ENCODE data around the gene C11orf54.

- TF ChIP-seq CTCF (IDR thresholded peaks at IDR 0.05) (no peak), POLR2AphosphoS5 (IDR thresholded peaks at IDR 0.05) (no peak), EP300 (IDR thresholded peaks at IDR 0.05) (no peak)
These were observed 5.8 kb upstream of the C11orf54 start for GRCh38 chr11:93735627-93736026.
